AG04449 (cell line): ENCODE results near the gene KCNE4.

Source experiments
- CTCF ChIA-PET: fragments of 350-600 bp; formaldehyde crosslinking; extraction: SDS; loops from one replicate; lab custom pipeline; 2021; ENCODE audit warnings: antibody characterized with exemption; lab: Yijun Ruan, JAX
- POLR2A ChIA-PET: fragments of 400-600, 350-600 bp; formaldehyde crosslinking; extraction: SDS; loops from one replicate; lab custom pipeline; 2020; ENCODE audit warnings: antibody characterized with exemption, inconsistent platforms; lab: Yijun Ruan, JAX
- DNase-seq: peaks from one replicate; pipeline ENCODE4 v3.0.0-alpha.2; 2010; ENCODE audit warnings: low read depth, low spot score
- H3K4me3 ChIP-seq: 2 replicates; pipeline ENCODE4 v1.5.1; 2011; ENCODE audit warnings: low read depth, mild to moderate bottlenecking, control low read depth, low read length
- TF ChIP-seq, protein P1 (sequence below): IDR thresholded peaks from one replicate; pipeline ENCODE4 v1.5.1; 2011; ENCODE audit warnings: mild to moderate bottlenecking, moderate library complexity, low read length, control low read depth, inconsistent platforms; ENCODE audit not compliant: insufficient read depth; ENCODE audit errors: missing control alignments

The KCNE4 gene

DNA sequence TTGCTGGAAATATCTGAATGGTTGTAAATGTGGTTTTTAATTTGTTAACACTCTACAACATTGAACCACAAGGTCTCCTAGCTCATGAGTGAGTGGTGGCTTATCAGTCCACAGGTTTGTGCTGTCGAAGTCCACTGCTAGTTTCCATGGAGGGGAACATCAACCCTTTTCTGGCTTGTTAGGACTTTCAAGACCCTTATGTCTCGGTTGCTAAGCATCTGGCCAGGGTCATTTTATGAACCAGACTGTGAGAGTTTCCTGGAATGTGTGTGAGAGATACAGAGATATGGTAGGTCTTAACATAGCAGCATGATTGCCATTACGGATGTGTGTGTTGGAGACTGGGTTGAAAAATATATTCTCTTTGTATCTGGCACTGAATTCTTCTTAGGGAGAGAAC lies 36.9 kb downstream of the KCNE4 start:
- ChIA-PET CTCF (interaction anchor here (0.7 to 1.8 kb wide), 5 partner anchors 10 to 709 kb away, joined by 3 to 8 read pairs (median 4); no protein-coding TSS in a partner anchor), POLR2A (no interaction called here)
- H3K4me3 ChIP-seq = no peak overlapping the region
- TF ChIP-seq, protein P1, sequence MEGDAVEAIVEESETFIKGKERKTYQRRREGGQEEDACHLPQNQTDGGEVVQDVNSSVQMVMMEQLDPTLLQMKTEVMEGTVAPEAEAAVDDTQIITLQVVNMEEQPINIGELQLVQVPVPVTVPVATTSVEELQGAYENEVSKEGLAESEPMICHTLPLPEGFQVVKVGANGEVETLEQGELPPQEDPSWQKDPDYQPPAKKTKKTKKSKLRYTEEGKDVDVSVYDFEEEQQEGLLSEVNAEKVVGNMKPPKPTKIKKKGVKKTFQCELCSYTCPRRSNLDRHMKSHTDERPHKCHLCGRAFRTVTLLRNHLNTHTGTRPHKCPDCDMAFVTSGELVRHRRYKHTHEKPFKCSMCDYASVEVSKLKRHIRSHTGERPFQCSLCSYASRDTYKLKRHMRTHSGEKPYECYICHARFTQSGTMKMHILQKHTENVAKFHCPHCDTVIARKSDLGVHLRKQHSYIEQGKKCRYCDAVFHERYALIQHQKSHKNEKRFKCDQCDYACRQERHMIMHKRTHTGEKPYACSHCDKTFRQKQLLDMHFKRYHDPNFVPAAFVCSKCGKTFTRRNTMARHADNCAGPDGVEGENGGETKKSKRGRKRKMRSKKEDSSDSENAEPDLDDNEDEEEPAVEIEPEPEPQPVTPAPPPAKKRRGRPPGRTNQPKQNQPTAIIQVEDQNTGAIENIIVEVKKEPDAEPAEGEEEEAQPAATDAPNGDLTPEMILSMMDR = no peak
- no peak for DNase-seq

DNA sequence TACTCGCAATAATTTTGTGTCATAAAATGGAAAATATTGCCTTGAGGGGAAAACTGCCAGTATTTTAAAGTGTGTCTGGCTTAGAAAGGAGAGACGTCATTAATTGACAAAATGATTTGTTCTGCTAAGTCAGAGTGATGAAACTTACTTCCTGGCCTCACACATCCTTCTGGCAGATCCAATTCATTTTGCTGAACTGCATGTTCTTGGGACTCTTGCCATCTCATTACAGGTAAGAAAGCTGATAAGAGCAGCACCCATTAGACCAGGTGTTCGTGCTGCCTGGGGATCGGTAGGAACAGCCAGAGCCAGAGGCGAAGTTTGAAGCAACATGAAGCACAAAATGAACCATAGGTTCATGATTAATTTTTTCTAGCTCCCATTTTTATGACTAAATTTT lies 38.0 kb downstream of the KCNE4 start:
- no peak overlapping the region for H3K4me3 ChIP-seq
- TF ChIP-seq, protein P1 = no peak
- POLR2A ChIA-PET = no interaction called here
- no peak for DNase-seq
- CTCF ChIA-PET = interaction anchor here (0.9 to 1.3 kb wide), 2 partner anchors 8 to 11 kb away, joined by 3 to 4 read pairs; no protein-coding TSS in a partner anchor

DNA sequence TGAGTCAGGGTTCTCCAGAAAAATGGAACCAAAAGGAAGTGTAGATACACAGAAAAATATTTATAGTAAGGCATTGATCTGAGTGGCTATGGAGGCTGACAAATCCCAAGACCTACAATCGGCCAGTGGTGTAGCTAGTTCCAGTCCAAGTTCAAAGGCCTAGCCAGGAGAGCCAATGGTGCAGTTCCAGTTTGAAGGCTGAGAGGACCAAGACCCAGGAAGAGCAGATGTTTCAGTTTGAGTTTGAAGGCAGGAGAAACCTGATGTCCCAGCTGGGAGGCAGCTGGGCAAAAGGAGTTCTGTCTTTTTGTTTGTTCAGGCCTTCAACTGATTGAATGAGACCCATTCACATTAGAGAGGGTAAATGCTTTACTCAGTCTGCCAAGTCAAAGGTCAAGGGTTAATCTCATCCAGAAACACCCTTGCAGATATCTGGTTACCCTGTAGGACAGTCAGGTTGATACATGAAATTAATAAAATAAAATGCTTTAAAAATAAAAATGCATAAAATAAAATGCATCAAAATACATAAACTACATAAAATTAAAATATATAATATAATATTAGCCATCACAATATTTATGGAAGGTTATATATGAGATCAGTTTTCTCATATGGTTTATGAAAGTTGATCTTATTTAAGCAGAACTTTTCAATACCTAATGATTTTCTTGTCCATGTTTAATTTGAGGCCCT lies 38.7 kb downstream of the KCNE4 start:
- ChIA-PET CTCF (interaction anchor here (0.9 to 1.3 kb wide), 2 partner anchors 9 to 10 kb away, joined by 3 to 4 read pairs; no protein-coding TSS in a partner anchor), POLR2A (no interaction called here)
- no peak for DNase-seq
- TF ChIP-seq, protein P1 = no peak
- no peak overlapping the region for H3K4me3 ChIP-seq

DNA sequence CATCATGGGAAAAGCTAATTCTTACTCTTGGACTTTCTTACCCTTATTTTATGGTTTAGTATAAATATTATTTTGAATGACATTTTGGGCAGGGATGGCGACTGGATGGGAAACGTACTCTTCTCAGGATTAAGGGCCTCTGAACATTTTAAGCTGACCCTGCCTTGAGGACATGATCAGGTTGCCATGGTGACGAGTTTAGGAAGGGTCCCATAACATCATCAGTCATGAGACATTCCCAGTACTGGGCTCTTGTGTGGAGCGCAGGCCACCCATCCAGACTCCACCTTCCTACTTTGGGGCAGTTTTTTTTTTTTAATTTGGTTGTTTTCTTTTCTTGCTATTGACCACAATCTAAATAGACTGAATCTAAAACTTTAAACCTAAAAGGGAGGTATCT lies 40.7 kb downstream of the KCNE4 start:
- TF ChIP-seq, protein P1 = no peak
- ChIA-PET POLR2A (no interaction called here), CTCF (interaction anchor here (1.4 kb wide), 1 partner anchor 10 kb away, joined by 3 read pairs; no protein-coding TSS in a partner anchor)
- no peak for DNase-seq
- H3K4me3 ChIP-seq = no peak overlapping the region

DNA sequence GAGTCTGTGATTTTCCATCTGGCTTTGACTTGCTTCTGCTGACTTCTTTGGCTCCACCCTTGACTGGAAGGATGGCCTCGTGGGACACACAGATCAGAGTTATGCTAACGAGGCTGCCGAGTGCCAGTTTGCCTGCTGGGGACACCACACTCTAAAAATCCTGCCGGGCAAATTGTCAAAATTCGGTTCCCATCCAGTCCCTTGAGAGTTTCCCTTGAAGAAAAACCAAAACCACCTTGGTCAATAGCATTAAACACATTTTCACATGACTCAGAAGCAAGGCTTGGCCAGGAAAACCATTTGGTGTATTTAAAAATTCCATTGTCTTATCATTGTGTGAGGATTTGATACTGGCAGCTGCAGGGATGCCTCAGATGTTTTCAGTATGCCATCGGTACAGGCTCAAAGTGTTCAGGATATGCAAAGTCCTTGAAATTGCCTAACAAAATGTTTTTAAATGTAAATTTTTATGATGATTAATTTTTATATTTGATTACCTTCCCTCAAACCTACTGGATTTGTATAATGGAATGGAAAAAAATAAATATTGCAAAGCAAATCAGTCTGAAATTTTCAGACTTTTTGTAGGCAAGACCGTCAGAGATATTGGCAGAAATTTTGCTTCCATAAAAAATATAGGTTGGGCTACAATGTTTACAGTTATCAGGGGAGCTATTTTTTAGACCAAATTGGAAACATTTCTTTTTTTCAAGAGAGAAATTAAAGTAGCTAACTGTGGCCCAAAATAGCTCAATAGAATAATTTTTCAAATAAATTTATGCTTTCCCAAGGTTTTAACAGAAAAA lies 41.6 kb downstream of the KCNE4 start:
- TF ChIP-seq, protein P1 = no peak
- DNase-seq = no peak
- ChIA-PET CTCF (interaction anchor here (1.1 to 3.7 kb wide), 3 partner anchors 36 to 122 kb away, joined by 3 to 14 read pairs (median 4); no protein-coding TSS in a partner anchor), POLR2A (no interaction called here)
- no peak overlapping the region for H3K4me3 ChIP-seq

DNA sequence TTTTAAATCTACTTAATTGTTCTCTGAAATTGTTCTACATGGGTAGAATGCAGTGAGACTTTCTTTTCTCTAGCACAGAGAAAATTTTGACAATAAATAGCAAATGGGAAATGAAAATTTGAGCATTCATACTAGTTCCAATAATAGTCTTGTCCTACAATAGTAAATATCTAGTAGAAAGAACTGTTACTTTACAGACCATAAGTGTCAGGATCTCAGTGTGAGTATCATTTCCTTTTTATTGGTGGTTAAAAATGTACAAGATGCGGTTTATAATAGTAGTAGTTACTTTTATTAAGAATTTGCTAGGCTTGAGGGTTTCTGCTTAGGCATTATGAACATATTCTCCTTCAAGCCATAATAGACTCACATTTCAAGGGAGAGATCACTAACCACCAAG lies 43.2 kb downstream of the KCNE4 start:
- H3K4me3 ChIP-seq = no peak overlapping the region
- CTCF ChIA-PET = interaction anchor here (1.5 to 3.7 kb wide), 3 partner anchors 11 to 123 kb away, joined by 3 to 14 read pairs (median 4); no protein-coding TSS in a partner anchor
- TF ChIP-seq, protein P1 = no peak
- DNase-seq = no peak
- POLR2A ChIA-PET = no interaction called here
